PC-3 (cell line): ENCODE data around the gene CCDC30. TPM values are rescaled to one million over a fixed set of nuclear protein-coding genes. Genes with fewer than 3 reads are reported as not detected.
"Not testable (repeated sequence)": the region's sequence is repeated elsewhere in the genome, so short reads cannot be mapped to it uniquely, and the experiment has no call there.

ENCODE experiments used
- ATAC-seq: fragments of 200-7000 bp; cut with Tn5 transposase; 2 replicates; pipeline ENCODE4 v1.9.1; 2020; ENCODE audit warnings: mild to moderate bottlenecking, moderate library complexity
- BruUV-seq: library from RNA; stranded (reverse); fragments of 400-500 nt; replicated peaks from 2 replicates; lab custom pipeline; 2021; lab: Mats Ljungman, UMichigan
- CTCF ChIA-PET: fragments of 300-600 bp; sonication (Branson Sonifier 250); formaldehyde crosslinking; loops from one replicate; lab custom pipeline; 2022; ENCODE audit warnings: antibody characterized with exemption; lab: Charles Lee
- POLR2A ChIA-PET: fragments of 300-600 bp; sonication (Branson Sonifier 250); formaldehyde crosslinking; loops from one replicate; lab custom pipeline; 2022; ENCODE audit warnings: antibody characterized with exemption; ENCODE audit not compliant: unreplicated experiment; lab: Charles Lee
- DNase-seq: peaks from one replicate; pipeline ENCODE4 v3.0.0-alpha.2; 2015
- H2AFZ ChIP-seq: fragments of 300-600 bp; sonication (generic); 2 replicates; pipeline ENCODE4 v1.6.0; 2016; ENCODE audit warnings: antibody characterized with exemption, low read length
- H3F3A ChIP-seq: fragments of 300-600 bp; sonication (generic); one replicate; pipeline ENCODE4 v1.6.0; 2017; ENCODE audit warnings: antibody characterized with exemption, low read length, control low read depth, mild to moderate bottlenecking; ENCODE audit not compliant: unreplicated experiment
- H3K27ac ChIP-seq: fragments of 300-600 bp; sonication (generic); 2 replicates; pipeline ENCODE4 v1.5.1; 2016; ENCODE audit warnings: mild to moderate bottlenecking, low read length
- H3K27me3 ChIP-seq: fragments of 300-600 bp; sonication (generic); 2 replicates; pipeline ENCODE4 v1.6.1; 2016; ENCODE audit warnings: low read length, mixed read lengths
- H3K36me3 ChIP-seq: fragments of 300-600 bp; sonication (generic); 2 replicates; pipeline ENCODE4 v1.6.1; 2016; ENCODE audit warnings: low read depth, mixed run types, low read length, mixed read lengths
- H3K4me1 ChIP-seq: fragments of 300-600 bp; sonication (generic); 2 replicates; pipeline ENCODE4 v1.5.1; 2016; ENCODE audit warnings: low read length; ENCODE audit not compliant: insufficient read depth
- H3K4me2 ChIP-seq: fragments of 300-600 bp; sonication (generic); 2 replicates; pipeline ENCODE4 v1.6.0; 2016; ENCODE audit warnings: low read length
- H3K4me3 ChIP-seq: fragments of 300-600 bp; sonication (generic); 2 replicates; pipeline ENCODE4 v1.5.1; 2016; ENCODE audit warnings: mild to moderate bottlenecking, low read length, mixed read lengths
- H3K79me2 ChIP-seq: fragments of 300-600 bp; sonication (generic); 2 replicates; pipeline ENCODE4 v1.6.1; 2017; ENCODE audit warnings: low read length, mixed read lengths
- H3K9ac ChIP-seq: fragments of 300-600 bp; sonication (generic); 2 replicates; pipeline ENCODE4 v1.6.0; 2016; ENCODE audit warnings: mild to moderate bottlenecking, low read length
- H3K9me2 ChIP-seq: fragments of 300-600 bp; sonication (generic); replicated peaks from 2 replicates; pipeline ENCODE4 v1.6.1; 2016; ENCODE audit warnings: mixed run types, low read length, mixed read lengths
- H3K9me3 ChIP-seq: fragments of 300-600 bp; sonication (generic); 2 replicates; pipeline ENCODE4 v1.6.1; 2016; ENCODE audit warnings: low read length, mixed read lengths
- H4K20me1 ChIP-seq: fragments of 300-600 bp; sonication (generic); 2 replicates; pipeline ENCODE4 v1.6.1; 2016; ENCODE audit warnings: low read length, mixed read lengths
- EZH2 ChIP-seq: fragments of 300-600 bp; sonication (generic); IDR thresholded peaks from one replicate; pipeline ENCODE4 v1.6.1; 2017; ENCODE audit warnings: antibody characterized with exemption, mild to moderate bottlenecking, low read length; ENCODE audit not compliant: unreplicated experiment
- EZH2phosphoT487 ChIP-seq: fragments of 300-600 bp; sonication (generic); IDR thresholded peaks from 2 replicates; pipeline ENCODE4 v1.6.1; 2018; ENCODE audit warnings: mild to moderate bottlenecking, antibody characterized with exemption, low read length, borderline replicate concordance
- intact Hi-C: fragments of 100-400 bp; cut with micrococcal nuclease; formaldehyde crosslinking; loops from 2 replicates; pipeline ENCODE4 v1.9.0; 2023
- total RNA-seq: library from RNA; depleted of rRNA; stranded (reverse); fragments of >200 nt; gene quantifications from 2 replicates; pipeline ENCODE4 v1.2.3, GENCODE V29; 2014
- TF ChIP-seq, protein P1 (sequence below): fragments of 300-600 bp; sonication (generic); conservative IDR thresholded peaks from 2 replicates; pipeline ENCODE4 v1.5.1; 2017; ENCODE audit warnings: antibody characterized with exemption, low read depth, mild to moderate bottlenecking, low read length

Gene CCDC30
- total RNA-seq, 1 experiment from 2014 or later: 0.58 TPM

DNA sequence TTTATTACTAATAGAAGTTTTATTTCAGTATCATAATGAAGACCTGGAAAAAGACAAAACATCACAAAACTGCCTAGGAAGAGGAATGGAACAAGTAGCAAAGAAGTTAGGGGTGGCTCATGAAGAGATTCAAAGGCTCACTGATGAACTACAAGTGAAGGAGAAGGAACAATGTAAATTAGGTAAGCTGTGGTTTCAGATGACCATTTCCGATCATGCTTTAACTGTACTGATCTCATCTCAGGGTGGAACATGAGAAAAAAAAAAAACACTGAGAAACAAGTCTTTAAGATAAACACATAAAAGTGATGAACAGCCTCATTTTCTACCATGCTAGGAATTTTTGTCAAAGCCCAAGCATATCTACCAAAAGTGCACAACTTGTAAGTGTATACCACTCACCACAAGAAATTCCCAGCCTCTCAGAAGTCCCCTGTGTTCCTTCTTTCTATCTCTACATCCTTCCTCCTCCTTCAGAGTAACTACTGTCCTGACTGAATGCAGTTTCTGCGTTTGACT is 19.6 kb downstream of the CCDC30 start:
- Histone ChIP-seq H3K4me2 (no peak overlapping the region), H3K9ac (no peak overlapping the region), H3K9me2 (no peaks in the 10 kb centered on the region), H3K36me3 (no peaks in the 10 kb centered on the region), H3F3A (no peaks in the 10 kb centered on the region), H4K20me1 (no peaks in the 10 kb centered on the region), H3K4me1 (no peaks in the 10 kb centered on the region), H3K27me3 (no peaks in the 10 kb centered on the region), H2AFZ (no peak overlapping the region), H3K79me2 (no peaks in the 10 kb centered on the region), H3K27ac (no peak overlapping the region), H3K9me3 (no peaks in the 10 kb centered on the region), H3K4me3 (no peak overlapping the region)
- DNase-seq: no peak
- TF ChIP-seq EZH2 (no peak), EZH2phosphoT487 (no peak)
- TF ChIP-seq, protein P1, sequence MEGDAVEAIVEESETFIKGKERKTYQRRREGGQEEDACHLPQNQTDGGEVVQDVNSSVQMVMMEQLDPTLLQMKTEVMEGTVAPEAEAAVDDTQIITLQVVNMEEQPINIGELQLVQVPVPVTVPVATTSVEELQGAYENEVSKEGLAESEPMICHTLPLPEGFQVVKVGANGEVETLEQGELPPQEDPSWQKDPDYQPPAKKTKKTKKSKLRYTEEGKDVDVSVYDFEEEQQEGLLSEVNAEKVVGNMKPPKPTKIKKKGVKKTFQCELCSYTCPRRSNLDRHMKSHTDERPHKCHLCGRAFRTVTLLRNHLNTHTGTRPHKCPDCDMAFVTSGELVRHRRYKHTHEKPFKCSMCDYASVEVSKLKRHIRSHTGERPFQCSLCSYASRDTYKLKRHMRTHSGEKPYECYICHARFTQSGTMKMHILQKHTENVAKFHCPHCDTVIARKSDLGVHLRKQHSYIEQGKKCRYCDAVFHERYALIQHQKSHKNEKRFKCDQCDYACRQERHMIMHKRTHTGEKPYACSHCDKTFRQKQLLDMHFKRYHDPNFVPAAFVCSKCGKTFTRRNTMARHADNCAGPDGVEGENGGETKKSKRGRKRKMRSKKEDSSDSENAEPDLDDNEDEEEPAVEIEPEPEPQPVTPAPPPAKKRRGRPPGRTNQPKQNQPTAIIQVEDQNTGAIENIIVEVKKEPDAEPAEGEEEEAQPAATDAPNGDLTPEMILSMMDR: no peak
- no TSS peak for BruUV-seq
- ChIA-PET POLR2A (no interaction called here), CTCF (no interaction called here)
- intact Hi-C loops: no loop called here
- ATAC-seq: no peak

DNA sequence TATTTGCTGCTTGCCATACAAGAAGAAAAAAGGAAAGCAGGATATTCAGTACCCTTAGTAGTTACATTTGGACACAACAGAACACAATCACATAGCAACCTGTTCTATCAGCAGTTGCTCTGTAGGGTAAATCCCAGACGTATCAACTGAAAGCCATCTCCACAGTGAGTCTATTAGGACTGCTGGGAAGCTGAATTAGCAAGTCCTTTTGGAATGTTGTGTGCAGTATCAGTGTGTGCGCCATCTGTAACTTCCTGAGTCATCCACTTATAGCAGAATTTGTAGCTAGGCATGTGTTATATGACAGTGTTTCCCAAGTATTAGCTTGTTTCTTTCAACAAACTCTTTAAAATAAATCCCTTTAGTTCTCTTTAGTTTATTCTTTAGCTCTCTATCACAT is 21.3 kb downstream of the CCDC30 start:
- TF ChIP-seq, protein P1: no peak
- TF ChIP-seq EZH2phosphoT487: no peak
- TF ChIP-seq EZH2: no peak
- no peak for ATAC-seq
- Histone ChIP-seq H3K27me3 (no peaks in the 10 kb centered on the region), H3F3A (no peaks in the 10 kb centered on the region), H2AFZ (no peak overlapping the region), H4K20me1 (no peaks in the 10 kb centered on the region), H3K4me1 (no peaks in the 10 kb centered on the region), H3K4me3 (no peak overlapping the region), H3K27ac (no peak overlapping the region), H3K79me2 (no peaks in the 10 kb centered on the region), H3K4me2 (no peak overlapping the region), H3K9me2 (no peaks in the 10 kb centered on the region), H3K9ac (no peak overlapping the region), H3K36me3 (no peaks in the 10 kb centered on the region), H3K9me3 (no peaks in the 10 kb centered on the region)
- POLR2A ChIA-PET: interaction anchor here (0.7 kb wide), 1 partner anchor 282 kb away, joined by 3 read pairs; the partner anchor contains the start of genes C1orf50 and P3H1
- CTCF ChIA-PET: no interaction called here
- BruUV-seq: no TSS peak
- DNase-seq: peak; percentile 37
- intact Hi-C loops: no loop called here

GRCh38 chr1:42490237-42490636 is 27.2 kb downstream of the CCDC30 start:
- no TSS peak for BruUV-seq
- ATAC-seq: no peak
- no peaks in the 10 kb centered on the region for H3K79me2 ChIP-seq

DNA sequence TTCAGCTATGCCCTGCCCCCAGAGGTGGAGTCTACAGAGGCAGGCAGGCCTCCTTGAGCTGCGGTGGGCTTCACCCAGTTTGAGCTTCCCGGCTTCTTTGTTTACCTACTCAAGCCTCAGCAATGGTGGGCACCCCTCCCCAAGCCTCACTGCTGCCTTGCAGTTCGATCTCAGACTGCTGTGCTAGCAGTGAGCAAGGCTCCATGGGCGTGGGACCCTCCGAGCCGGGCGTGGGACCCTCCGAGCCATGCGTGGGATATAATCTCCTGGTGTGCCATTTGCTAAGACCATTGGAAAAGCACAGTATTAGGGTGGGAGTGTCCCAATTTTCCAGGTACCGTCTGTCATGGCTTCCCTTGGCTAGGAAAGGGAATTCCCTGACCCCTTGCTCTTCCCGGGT is 38.9 kb downstream of the CCDC30 start:
- H3K36me3 ChIP-seq: peaks cover 13% of the 10 kb centered on the region; the same call in 1 of the 2 replicates
- ATAC-seq, DNase-seq, H3K9ac ChIP-seq, H3K79me2 ChIP-seq, POLR2A ChIA-PET, H3K4me1 ChIP-seq, BruUV-seq, H3K4me2 ChIP-seq, intact Hi-C loops, H2AFZ ChIP-seq, H3K9me2 ChIP-seq, CTCF ChIA-PET, H3F3A ChIP-seq, H3K4me3 ChIP-seq, H3K27ac ChIP-seq, H4K20me1 ChIP-seq, H3K27me3 ChIP-seq: not testable (repeated sequence)
- peaks cover 21% of the 10 kb centered on the region for H3K9me3 ChIP-seq

More at GRCh38 chr1:42490237-42490636, 27.2 kb downstream of the CCDC30 start:
- ChIA-PET CTCF (no interaction called here), POLR2A (interaction anchor here (0.5 kb wide), 1 partner anchor 270 kb away, joined by 5 read pairs; no protein-coding TSS in a partner anchor)
- H3K9me3 ChIP-seq: no peaks in the 10 kb centered on the region
- DNase-seq: no peak
- H3F3A ChIP-seq: no peaks in the 10 kb centered on the region
- no peak overlapping the region for H3K27ac ChIP-seq
- H3K4me3 ChIP-seq: no peak overlapping the region
- TF ChIP-seq, protein P1: no peak
- TF ChIP-seq EZH2phosphoT487 (no peak), EZH2 (no peak)
- no peak overlapping the region for H3K9ac ChIP-seq
- intact Hi-C loops: no loop called here
- no peaks in the 10 kb centered on the region for H3K4me1 ChIP-seq
- H2AFZ ChIP-seq: no peak overlapping the region
- no peak overlapping the region for H3K4me2 ChIP-seq
- no peaks in the 10 kb centered on the region for H4K20me1 ChIP-seq
- H3K36me3 ChIP-seq: no peaks in the 10 kb centered on the region
- no peaks in the 10 kb centered on the region for H3K27me3 ChIP-seq
- no peaks in the 10 kb centered on the region for H3K9me2 ChIP-seq
